WTC11 (cell line): Measurements from ENCODE around the gene SVIL. TPM values are rescaled to one million over a fixed set of nuclear protein-coding genes. Genes with fewer than 3 reads are reported as not detected.

Source experiments
- ATAC-seq: fragments of 200-7000 bp; cut with Tn5 transposase; 2 replicates; pipeline ENCODE4 v1.10.0; 2021; ENCODE audit warnings: mild to moderate bottlenecking, moderate library complexity
- CTCF ChIA-PET: fragments of 300-600 bp; sonication (Branson Sonifier 250); formaldehyde crosslinking; loops from one replicate; lab custom pipeline; 2021; ENCODE audit warnings: antibody characterized with exemption; lab: Charles Lee
- POLR2A ChIA-PET: fragments of 350-600 bp; sonication (Branson Sonifier 250); formaldehyde crosslinking; loops from one replicate; lab custom pipeline; 2021; ENCODE audit warnings: antibody characterized with exemption; lab: Charles Lee
- DNase-seq: peaks from one replicate; pipeline ENCODE4 v3.0.0; 2021; ENCODE audit warnings: low spot score
- H3K27ac Mint-ChIP-seq: 2 replicates; pipeline ENCODE4 v1.8.0; 2021; ENCODE audit warnings: mixed read lengths
- H3K27me3 Mint-ChIP-seq: 2 replicates; pipeline ENCODE4 v1.8.0; 2021; ENCODE audit warnings: low read depth, mild to moderate bottlenecking, moderate library complexity, mixed read lengths
- H3K36me3 Mint-ChIP-seq: 2 replicates; pipeline ENCODE4 v1.8.0; 2021; ENCODE audit warnings: mixed read lengths
- H3K4me1 Mint-ChIP-seq: 2 replicates; pipeline ENCODE4 v1.8.0; 2022; ENCODE audit warnings: mixed read lengths
- H3K4me3 Mint-ChIP-seq: 2 replicates; pipeline ENCODE4 v1.8.0; 2021; ENCODE audit warnings: mild to moderate bottlenecking, moderate library complexity, mixed read lengths
- H3K9me3 Mint-ChIP-seq: 2 replicates; pipeline ENCODE4 v1.8.0; 2021; ENCODE audit warnings: mixed read lengths
- AR ChIP-seq: fragments of 250-450 bp; sonication (Bioruptor Pico); IDR thresholded peaks from 2 replicates; pipeline ENCODE4 v1.9.0; 2021; ENCODE audit warnings: mild to moderate bottlenecking
- ATF6 ChIP-seq: sonication (generic); formaldehyde crosslinking; IDR thresholded peaks from 2 replicates; pipeline ENCODE4 v1.8.1; 2023; ENCODE audit warnings: mild to moderate bottlenecking, missing genetic modification reagents
- CREM ChIP-seq: sonication (generic); formaldehyde crosslinking; IDR thresholded peaks from 2 replicates; pipeline ENCODE4 v1.8.1; 2022; ENCODE audit warnings: mild to moderate bottlenecking, missing genetic modification reagents, moderate library complexity
- E2F4 ChIP-seq: sonication (generic); formaldehyde crosslinking; IDR thresholded peaks from 2 replicates; pipeline ENCODE4 v1.8.1; 2022; ENCODE audit warnings: low read depth, mild to moderate bottlenecking, moderate library complexity, missing genetic modification reagents, borderline replicate concordance
- ELF4 ChIP-seq: sonication (generic); formaldehyde crosslinking; IDR thresholded peaks from 2 replicates; pipeline ENCODE4 v1.8.1; 2022; ENCODE audit warnings: low read depth, mild to moderate bottlenecking, moderate library complexity, missing genetic modification reagents
- FOXK1 ChIP-seq: sonication (generic); formaldehyde crosslinking; IDR thresholded peaks from 2 replicates; pipeline ENCODE4 v1.8.0; 2022; ENCODE audit warnings: mild to moderate bottlenecking, moderate library complexity, missing genetic modification reagents
- FOXP4 ChIP-seq: sonication (generic); formaldehyde crosslinking; IDR thresholded peaks from 2 replicates; pipeline ENCODE4 v1.8.0; 2022; ENCODE audit warnings: mild to moderate bottlenecking, missing genetic modification reagents
- HMGA2 ChIP-seq: fragments of 250-450 bp; sonication (Bioruptor Pico); IDR thresholded peaks from 2 replicates; pipeline ENCODE4 v1.4.0; 2021; ENCODE audit warnings: mild to moderate bottlenecking, moderate library complexity
- MXD4 ChIP-seq: fragments of 250-450 bp; sonication (Bioruptor Pico); IDR thresholded peaks from 2 replicates; pipeline ENCODE4 v1.8.0; 2021; ENCODE audit warnings: mild to moderate bottlenecking, moderate library complexity, borderline replicate concordance
- SMAD3 ChIP-seq: sonication (generic); formaldehyde crosslinking; IDR thresholded peaks from 2 replicates; pipeline ENCODE4 v1.8.0; 2022; ENCODE audit warnings: missing genetic modification reagents, mild to moderate bottlenecking, borderline replicate concordance
- TEAD4 ChIP-seq: sonication (generic); formaldehyde crosslinking; IDR thresholded peaks from 2 replicates; pipeline ENCODE4 v1.8.0; 2022; ENCODE audit warnings: mild to moderate bottlenecking, missing genetic modification reagents
- ZBTB21 ChIP-seq: sonication (generic); formaldehyde crosslinking; IDR thresholded peaks from 2 replicates; pipeline ENCODE4 v1.8.1; 2023; ENCODE audit warnings: mild to moderate bottlenecking, missing genetic modification reagents, borderline replicate concordance
- total RNA-seq: library from RNA; stranded (reverse); gene quantifications from 3 replicates; pipeline ENCODE4 v1.2.3, GENCODE V29; 2021
- TF ChIP-seq, protein P1 (sequence below): sonication (generic); formaldehyde crosslinking; IDR thresholded peaks from 2 replicates; pipeline ENCODE4 v1.8.1; 2023; ENCODE audit warnings: mild to moderate bottlenecking, missing genetic modification reagents, borderline replicate concordance

Gene SVIL
- total RNA-seq, 1 experiment from 2014 or later = 27.1 TPM

GRCh38 chr10:29522918-29523317 is 111.9 kb downstream of the SVIL start (continued):
- TF ChIP-seq, protein P1, sequence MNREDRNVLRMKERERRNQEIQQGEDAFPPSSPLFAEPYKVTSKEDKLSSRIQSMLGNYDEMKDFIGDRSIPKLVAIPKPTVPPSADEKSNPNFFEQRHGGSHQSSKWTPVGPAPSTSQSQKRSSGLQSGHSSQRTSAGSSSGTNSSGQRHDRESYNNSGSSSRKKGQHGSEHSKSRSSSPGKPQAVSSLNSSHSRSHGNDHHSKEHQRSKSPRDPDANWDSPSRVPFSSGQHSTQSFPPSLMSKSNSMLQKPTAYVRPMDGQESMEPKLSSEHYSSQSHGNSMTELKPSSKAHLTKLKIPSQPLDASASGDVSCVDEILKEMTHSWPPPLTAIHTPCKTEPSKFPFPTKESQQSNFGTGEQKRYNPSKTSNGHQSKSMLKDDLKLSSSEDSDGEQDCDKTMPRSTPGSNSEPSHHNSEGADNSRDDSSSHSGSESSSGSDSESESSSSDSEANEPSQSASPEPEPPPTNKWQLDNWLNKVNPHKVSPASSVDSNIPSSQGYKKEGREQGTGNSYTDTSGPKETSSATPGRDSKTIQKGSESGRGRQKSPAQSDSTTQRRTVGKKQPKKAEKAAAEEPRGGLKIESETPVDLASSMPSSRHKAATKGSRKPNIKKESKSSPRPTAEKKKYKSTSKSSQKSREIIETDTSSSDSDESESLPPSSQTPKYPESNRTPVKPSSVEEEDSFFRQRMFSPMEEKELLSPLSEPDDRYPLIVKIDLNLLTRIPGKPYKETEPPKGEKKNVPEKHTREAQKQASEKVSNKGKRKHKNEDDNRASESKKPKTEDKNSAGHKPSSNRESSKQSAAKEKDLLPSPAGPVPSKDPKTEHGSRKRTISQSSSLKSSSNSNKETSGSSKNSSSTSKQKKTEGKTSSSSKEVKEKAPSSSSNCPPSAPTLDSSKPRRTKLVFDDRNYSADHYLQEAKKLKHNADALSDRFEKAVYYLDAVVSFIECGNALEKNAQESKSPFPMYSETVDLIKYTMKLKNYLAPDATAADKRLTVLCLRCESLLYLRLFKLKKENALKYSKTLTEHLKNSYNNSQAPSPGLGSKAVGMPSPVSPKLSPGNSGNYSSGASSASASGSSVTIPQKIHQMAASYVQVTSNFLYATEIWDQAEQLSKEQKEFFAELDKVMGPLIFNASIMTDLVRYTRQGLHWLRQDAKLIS (CRISPR knock-in tag) = no peak
- TF ChIP-seq FOXP4 (CRISPR knock-in tag) = no peak

DNA sequence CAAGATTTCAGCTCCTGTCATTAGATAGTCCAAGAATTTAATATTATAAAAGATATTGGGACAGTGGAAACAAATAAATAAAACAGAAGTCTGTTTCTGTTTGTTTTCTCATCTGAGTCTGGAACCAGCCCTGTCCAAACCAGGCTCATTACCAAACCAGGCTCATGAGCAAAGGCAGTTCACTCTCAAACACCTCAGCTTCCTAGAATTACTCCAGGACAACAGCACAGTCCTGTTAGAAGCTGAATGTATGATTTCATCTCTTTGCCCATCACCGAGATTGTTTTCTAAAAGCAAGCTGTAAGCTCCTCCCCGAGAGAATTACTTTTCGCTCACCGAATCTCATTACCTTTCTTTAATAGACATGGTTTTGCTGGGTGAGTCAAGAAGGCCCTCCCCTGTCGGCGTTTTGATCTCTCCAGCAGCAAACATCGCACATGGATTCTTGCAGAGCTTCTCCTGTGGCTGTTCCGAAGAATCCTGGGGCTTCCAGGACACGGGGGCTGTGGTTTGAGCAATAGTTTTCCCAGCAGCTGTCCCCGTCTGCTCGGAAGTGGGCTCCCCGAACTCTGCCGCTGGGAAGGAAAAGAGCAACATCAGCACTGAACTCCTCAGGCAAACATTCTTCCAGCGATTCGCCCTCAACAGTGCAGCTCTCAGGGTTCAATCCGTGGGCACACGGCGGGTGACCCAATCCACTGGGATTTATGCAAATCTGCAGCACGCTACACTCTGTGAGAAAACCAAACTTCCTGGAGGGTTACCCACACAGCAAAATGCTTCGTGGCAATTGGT is 112.5 kb downstream of the SVIL start:
- H3K4me1 Mint-ChIP-seq = peaks cover 9% of the 10 kb centered on the region
- DNase-seq (no peak), ATAC-seq (no peak)
- TF ChIP-seq CREM (CRISPR knock-in tag) (no peak), ZBTB21 (no peak), ATF6 (CRISPR knock-in tag) (no peak), TEAD4 (CRISPR knock-in tag) (no peak), E2F4 (CRISPR knock-in tag) (no peak), MXD4 (CRISPR knock-in tag) (no peak), HMGA2 (no peak), AR (no peak), FOXK1 (CRISPR knock-in tag) (no peak), SMAD3 (CRISPR knock-in tag) (no peak), ELF4 (CRISPR knock-in tag) (no peak)
- H3K27ac Mint-ChIP-seq = no peak overlapping the region
- H3K9me3 Mint-ChIP-seq = no peaks in the 10 kb centered on the region
- POLR2A ChIA-PET = no interaction called here
- H3K4me3 Mint-ChIP-seq = no peak overlapping the region
- no peaks in the 10 kb centered on the region for H3K27me3 Mint-ChIP-seq
- CTCF ChIA-PET = interaction anchor here (1.1 to 4.9 kb wide), 5 partner anchors 9 to 73 kb away, joined by 3 to 33 read pairs (median 8); no protein-coding TSS in a partner anchor
- peaks cover 48% of the 10 kb centered on the region for H3K36me3 Mint-ChIP-seq
